ENCODE data around the gene KRT4. TPM values are rescaled to one million over a fixed set of nuclear protein-coding genes. Genes with fewer than 3 reads are reported as not detected.

The KRT4 gene
- total and polyA plus RNA-seq, 2 donors from 2014 or later: 0.15 TPM; not detected in 1

GRCh38 chr12:52837781-52838608 is 24.1 kb upstream of the KRT4 start:
- H3K9ac ChIP-seq (ENCODE audit: low read length in 3 of 3): no peak overlapping the region
- FAIRE-seq (no peak), DNase-seq (no peak)

GRCh38 chr12:52837413-52837741 is 23.5 kb upstream of the KRT4 start:
- Histone ChIP-seq H3K4me3 (ENCODE audit: low read length in 3 of 3) (no peak overlapping the region), H3K27ac (ENCODE audit: low read depth in 2 of 2, low read length in 2 of 2) (no peak overlapping the region), H3K27me3 (ENCODE audit: control insufficient read depth, insufficient read depth, low read length) (no peaks in the 10 kb centered on the region), H3K36me3 (ENCODE audit: control insufficient read depth in 2 of 3, insufficient read depth in 3 of 3, low read length in 3 of 3) (no peaks in the 10 kb centered on the region), H3K4me1 (ENCODE audit: control insufficient read depth in 2 of 3, insufficient read depth in 2 of 3, low read depth in 1 of 3, low read length in 3 of 3) (no peaks in the 10 kb centered on the region), H3K9me3 (ENCODE audit: control insufficient read depth in 2 of 3, insufficient read depth in 1 of 3, low read length in 3 of 3) (no peaks in the 10 kb centered on the region), H3K9ac (ENCODE audit: low read length in 3 of 3) (no peak overlapping the region)
- DNase-seq (no peak), FAIRE-seq (no peak)
- no peak for TF ChIP-seq CTCF (IDR thresholded peaks at IDR 0.05; ENCODE audit: borderline replicate concordance, extremely low read depth, insufficient read depth)
- intact Hi-C loops (cut with DNase I): no loop called here

More at GRCh38 chr12:52837781-52838608, 24.1 kb upstream of the KRT4 start:
- no peaks in the 10 kb centered on the region for H3K27me3 ChIP-seq (ENCODE audit: control insufficient read depth, insufficient read depth, low read length)
- no peaks in the 10 kb centered on the region for H3K4me1 ChIP-seq (ENCODE audit: control insufficient read depth in 2 of 3, insufficient read depth in 2 of 3, low read depth in 1 of 3, low read length in 3 of 3)
- H3K27ac ChIP-seq (ENCODE audit: low read depth in 2 of 2, low read length in 2 of 2): no peak overlapping the region
- no peaks in the 10 kb centered on the region for H3K9me3 ChIP-seq (ENCODE audit: control insufficient read depth in 2 of 3, insufficient read depth in 1 of 3, low read length in 3 of 3)
- H3K4me3 ChIP-seq (ENCODE audit: low read length in 3 of 3): no peak overlapping the region
- intact Hi-C loops (cut with DNase I): no loop called here
- no peaks in the 10 kb centered on the region for H3K36me3 ChIP-seq (ENCODE audit: control insufficient read depth in 2 of 3, insufficient read depth in 3 of 3, low read length in 3 of 3)
- TF ChIP-seq CTCF (IDR thresholded peaks at IDR 0.05; ENCODE audit: borderline replicate concordance, extremely low read depth, insufficient read depth): no peak

- Histone ChIP-seq H3K4me3 (ENCODE audit: low read length in 3 of 3) (no peak overlapping the region), H3K9ac (ENCODE audit: low read length in 3 of 3) (no peak overlapping the region), H3K4me1 (ENCODE audit: control insufficient read depth in 2 of 3, insufficient read depth in 2 of 3, low read depth in 1 of 3, low read length in 3 of 3) (no peaks in the 10 kb centered on the region), H3K36me3 (ENCODE audit: control insufficient read depth in 2 of 3, insufficient read depth in 3 of 3, low read length in 3 of 3) (no peaks in the 10 kb centered on the region), H3K27me3 (ENCODE audit: control insufficient read depth, insufficient read depth, low read length) (no peaks in the 10 kb centered on the region), H3K27ac (ENCODE audit: low read depth in 2 of 2, low read length in 2 of 2) (no peak overlapping the region), H3K9me3 (ENCODE audit: control insufficient read depth in 2 of 3, insufficient read depth in 1 of 3, low read length in 3 of 3) (no peaks in the 10 kb centered on the region)
- no peak for FAIRE-seq
- DNase-seq: no peak
- no peak for TF ChIP-seq CTCF (IDR thresholded peaks at IDR 0.05; ENCODE audit: borderline replicate concordance, extremely low read depth, insufficient read depth)
- intact Hi-C loops (cut with DNase I): no loop called here
Observed at GRCh38 chr12:52836491-52837412, 22.8 kb upstream of the KRT4 start.
